ENCODE measurements around the gene CAND1.

DNA sequence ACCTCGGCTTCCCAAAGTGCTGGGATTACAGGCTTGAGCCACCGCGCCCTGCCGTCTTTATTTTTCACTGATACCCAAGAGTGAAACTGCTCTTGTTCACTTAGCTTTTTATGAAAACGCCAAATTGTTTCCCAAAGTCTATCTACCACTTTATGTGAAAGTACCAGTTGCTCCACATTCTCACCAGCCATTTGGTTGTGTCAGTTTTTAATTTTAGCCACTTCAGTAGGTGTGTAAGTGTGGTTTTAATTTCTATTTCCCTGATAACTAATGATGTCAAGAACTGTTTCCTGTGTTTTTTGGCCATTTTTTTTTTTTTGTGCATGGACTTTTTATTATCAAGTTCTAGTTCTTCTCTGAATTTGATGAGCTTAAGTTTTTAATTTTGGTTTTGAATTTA lies 17.1 kb downstream of the CAND1 start:
- TF ChIP-seq FOXP2 (optimal IDR thresholded peaks at IDR 0.05; ENCODE audit: borderline replicate concordance, extremely low read depth, extremely low read length, insufficient read depth): no peak
- no peak for TF ChIP-seq TAF1 (IDR thresholded peaks at IDR 0.05; ENCODE audit: borderline replicate concordance, insufficient read depth, low read length)
- no peak for TF ChIP-seq SIN3A (IDR thresholded peaks at IDR 0.05; ENCODE audit: borderline replicate concordance, insufficient read depth, low read length)

All from PFSK-1 (cell line).